Measurements from ENCODE around the gene PPP3CB.

Gene PPP3CB

GRCh38 chr10:73478636-73479035 lies 17.2 kb downstream of the PPP3CB start:
- no peak for DNase-seq

- DNase-seq, result no peak
These were observed 24.6 kb downstream of the PPP3CB start for GRCh38 chr10:73471226-73471625.

GRCh38 chr10:73469579-73469978 lies 26.2 kb downstream of the PPP3CB start:
- no peak for DNase-seq

- no peak for DNase-seq
These were observed 28.6 kb downstream of the PPP3CB start for GRCh38 chr10:73467206-73467605.

- no peak for DNase-seq
These were observed 29.7 kb downstream of the PPP3CB start for GRCh38 chr10:73465978-73466726.

- no peak for DNase-seq
These were observed 34.9 kb downstream of the PPP3CB start for GRCh38 chr10:73460897-73461296.

- DNase-seq, result no peak
These were observed 36.0 kb downstream of the PPP3CB start for GRCh38 chr10:73459683-73460314.

- no peak for DNase-seq
These were observed 39.5 kb downstream of the PPP3CB start for GRCh38 chr10:73456187-73456890.

GRCh38 chr10:73449113-73449512 lies 46.7 kb downstream of the PPP3CB start:
- no peak for DNase-seq

GRCh38 chr10:73448384-73448783 lies 47.4 kb downstream of the PPP3CB start:
- DNase-seq, result no peak

- DNase-seq, result no peak
These were observed 48.9 kb downstream of the PPP3CB start for GRCh38 chr10:73446926-73447325.

GRCh38 chr10:73444457-73444856 lies 51.4 kb downstream of the PPP3CB start:
- no peak for DNase-seq

GRCh38 chr10:73439605-73440312 lies 56.1 kb downstream of the PPP3CB start:
- DNase-seq, result no peak

- no peak for DNase-seq
These were observed 56.8 kb downstream of the PPP3CB start for GRCh38 chr10:73439055-73439454.

GRCh38 chr10:73433538-73433867 lies 62.3 kb downstream of the PPP3CB start, which contains the start of gene MSS51:
Gene MSS51, minus strand, starts transcription at chr10:73433561. Its CDS starts 5,277 bp downstream, at chr10:73428284.
- no peak for DNase-seq

- no peak for DNase-seq
These were observed 62.9 kb downstream of the PPP3CB start for GRCh38 chr10:73432646-73433537.

GRCh38 chr10:73426318-73426717 lies 69.5 kb downstream of the PPP3CB start:
- no peak for DNase-seq

GRCh38 chr10:73424478-73424877 lies 71.3 kb downstream of the PPP3CB start:
- no peak for DNase-seq

- DNase-seq, result no peak
These were observed 72.5 kb downstream of the PPP3CB start for GRCh38 chr10:73423309-73423708.

- DNase-seq, result no peak
These were observed 79.3 kb downstream of the PPP3CB start for GRCh38 chr10:73416571-73416970.

- DNase-seq, result no peak
These were observed 81.4 kb downstream of the PPP3CB start for GRCh38 chr10:73414230-73414945.

Measured in activated effector memory CD4-positive, alpha-beta T cell treated with Interleukin-2 at 50 U/mL for 16 hours (primary cell).